HCT116 (cell line): ENCODE data around the gene ADAMTS15. TPM values are rescaled to one million over a fixed set of nuclear protein-coding genes. Genes with fewer than 3 reads are reported as not detected.

Experiments
- ATAC-seq: fragments of 200-7000 bp; cut with Tn5 transposase; 2 replicates; pipeline ENCODE4 v1.9.1; 2020; ENCODE audit warnings: mild to moderate bottlenecking, moderate library complexity
- BruUV-seq: library from RNA; stranded (reverse); fragments of 400-500 nt; replicated peaks from 2 replicates; lab custom pipeline; 2021; lab: Mats Ljungman, UMichigan
- CTCF ChIA-PET: fragments of 300-600 bp; sonication (Branson Sonifier 250); formaldehyde crosslinking; loops from one replicate; lab custom pipeline; 2021; ENCODE audit warnings: antibody characterized with exemption; lab: Charles Lee
- POLR2A ChIA-PET: fragments of 300-600, 350-600 bp; sonication (Branson Sonifier 250); formaldehyde crosslinking; loops from one replicate; lab custom pipeline; 2021; ENCODE audit warnings: antibody characterized with exemption; lab: Charles Lee
- RAD21 ChIA-PET, 2 experiments: fragments of 300-600 bp; sonication (Branson Sonifier 250); formaldehyde crosslinking; loops; one replicate each; lab custom pipeline; 2023; ENCODE audit warnings: low total read pairs in 2 of 2; ENCODE audit not compliant: uncharacterized antibody in 2 of 2, unreplicated experiment in 2 of 2, low non-redundant PET in 1 of 2; lab: Charles Lee
- DNase-seq: peaks from one replicate; pipeline ENCODE4 v3.0.0-alpha.2; 2010; ENCODE audit warnings: low read depth, low spot score
- H2AFZ ChIP-seq: fragments of 200-600 bp; shearing (Covaris generic), sonication (generic); 2 replicates; pipeline ENCODE4 v1.6.1; 2017; ENCODE audit warnings: low read depth, mixed run types, mixed read lengths, antibody characterized with exemption, low read length; ENCODE audit not compliant: poor library complexity, severe bottlenecking
- H3K27ac ChIP-seq: 2 replicates; pipeline ENCODE4 v1.5.1; 2012; ENCODE audit warnings: low read depth, low read length
- H3K27me3 ChIP-seq: fragments of 200-600 bp; sonication (generic); 2 replicates; pipeline ENCODE4 v1.6.1; 2016; ENCODE audit warnings: mixed run types, low read length, mixed read lengths; ENCODE audit not compliant: insufficient read depth
- H3K36me3 ChIP-seq, 2 experiments: fragments of 200-500 bp in 1 of 2; fragments of 200-600 bp in 1 of 2; sonication (Bioruptor generic) in 1 of 2; sonication (generic) in 1 of 2; 2 replicates each; pipeline versions ENCODE4 v1.5.1 to v1.6.1; 2014 to 2016; ENCODE audit warnings: low read length in 2 of 2, inconsistent platforms in 1 of 2, mixed read lengths in 1 of 2, mixed run types in 1 of 2; ENCODE audit not compliant: insufficient read depth in 2 of 2, control insufficient read depth in 1 of 2
- H3K4me1 ChIP-seq, 2 experiments: fragments of 200-600 bp in 1 of 2; sonication (generic) in 1 of 2; 2 replicates each; pipeline versions ENCODE4 v1.5.1 to v1.6.1; 2012 to 2017; ENCODE audit warnings: low read length in 2 of 2, inconsistent platforms in 1 of 2, mild to moderate bottlenecking in 1 of 2, mixed read lengths in 1 of 2, mixed run types in 1 of 2, moderate library complexity in 1 of 2; ENCODE audit not compliant: insufficient read depth in 2 of 2, control insufficient read depth in 1 of 2
- H3K4me2 ChIP-seq: fragments of 200-600 bp; sonication (generic); 2 replicates; pipeline ENCODE4 v1.6.1; 2017; ENCODE audit warnings: mixed run types, low read length, mixed read lengths
- H3K4me3 ChIP-seq, 2 experiments: fragments of 200-600 bp in 1 of 2; sonication (generic) in 1 of 2; replicated peaks in 1 of 2; 2 replicates each; pipeline ENCODE4 v1.5.1; 2011 to 2016; ENCODE audit warnings: low read length in 2 of 2, control low read depth in 1 of 2, low read depth in 1 of 2, mild to moderate bottlenecking in 1 of 2, mixed read lengths in 1 of 2, mixed run types in 1 of 2
- H3K79me2 ChIP-seq: fragments of 200-600 bp; sonication (generic); 2 replicates; pipeline ENCODE4 v1.6.1; 2017; ENCODE audit warnings: mild to moderate bottlenecking, mixed run types, low read length, moderate library complexity, mixed read lengths; ENCODE audit not compliant: insufficient read depth
- H3K9ac ChIP-seq: fragments of 200-600 bp; sonication (generic); 2 replicates; pipeline ENCODE4 v1.6.1; 2016; ENCODE audit warnings: low read length, mixed read lengths
- H3K9me2 ChIP-seq: fragments of 200-600 bp; sonication (generic), shearing (Covaris generic); 2 replicates; pipeline ENCODE4 v1.6.1; 2017; ENCODE audit warnings: mixed run types, mild to moderate bottlenecking, moderate library complexity; ENCODE audit not compliant: insufficient read depth
- H3K9me3 ChIP-seq, 2 experiments: fragments of 200-500 bp in 1 of 2; fragments of 200-600 bp in 1 of 2; sonication (Bioruptor generic) in 1 of 2; sonication (generic) in 1 of 2; 2 replicates each; pipeline ENCODE4 v1.6.1; 2014 to 2017; ENCODE audit warnings: low read length in 2 of 2, mixed read lengths in 2 of 2, inconsistent platforms in 1 of 2, low read depth in 1 of 2, mild to moderate bottlenecking in 1 of 2, mixed run types in 1 of 2, moderate library complexity in 1 of 2; ENCODE audit not compliant: control insufficient read depth in 1 of 2, insufficient read depth in 1 of 2
- H4K20me1 ChIP-seq: fragments of 200-600 bp; sonication (generic), shearing (Covaris generic); 2 replicates; pipeline ENCODE4 v1.6.1; 2017; ENCODE audit warnings: mixed run types, mild to moderate bottlenecking, moderate library complexity; ENCODE audit not compliant: insufficient read depth
- CTCF ChIP-seq, 3 experiments: fragments of 200-600 bp in 1 of 3; sonication (generic) in 1 of 3; IDR thresholded peaks in 2 of 3; conservative IDR thresholded peaks in 1 of 3; 2 replicates each; pipeline ENCODE4 v1.5.1; 2012 to 2017; ENCODE audit warnings: low read depth in 2 of 3, low read length in 2 of 3, antibody characterized with exemption in 1 of 3, borderline replicate concordance in 1 of 3, control low read depth in 1 of 3, mild to moderate bottlenecking in 1 of 3, mixed read lengths in 1 of 3, mixed run types in 1 of 3, moderate library complexity in 1 of 3; ENCODE audit not compliant: insufficient read depth in 1 of 3
- EZH2 ChIP-seq: fragments of 200-600 bp; sonication (generic); IDR thresholded peaks from 2 replicates; pipeline ENCODE4 v1.6.1; 2017; ENCODE audit warnings: antibody characterized with exemption, mixed run types
- EZH2phosphoT487 ChIP-seq: fragments of 200-600 bp; IDR thresholded peaks from 2 replicates; pipeline ENCODE4 v1.6.1; 2018; ENCODE audit warnings: antibody characterized with exemption, borderline replicate concordance
- POLR2AphosphoS5 ChIP-seq: IDR thresholded peaks from 2 replicates; pipeline ENCODE4 v1.6.1; 2011; ENCODE audit warnings: mild to moderate bottlenecking, low read depth, low read length, moderate library complexity
- intact Hi-C: fragments of 100-400 bp; cut with micrococcal nuclease; formaldehyde crosslinking; loops from 2 replicates; pipeline ENCODE4 v1.10.0; 2022
- total RNA-seq: library from RNA; stranded (reverse); gene quantifications from one replicate; pipeline ENCODE4 v1.2.1, GENCODE V29; 2021; ENCODE audit not compliant: unreplicated experiment
- TF ChIP-seq, protein P1 (sequence below): IDR thresholded peaks from 2 replicates; pipeline ENCODE4 v1.6.1; 2011; ENCODE audit warnings: mild to moderate bottlenecking, low read length, moderate library complexity; ENCODE audit not compliant: insufficient replicate concordance; ENCODE audit errors: extremely low read depth

The ADAMTS15 gene
- total RNA-seq, 1 experiment from 2014 or later: 0.44 TPM

DNA sequence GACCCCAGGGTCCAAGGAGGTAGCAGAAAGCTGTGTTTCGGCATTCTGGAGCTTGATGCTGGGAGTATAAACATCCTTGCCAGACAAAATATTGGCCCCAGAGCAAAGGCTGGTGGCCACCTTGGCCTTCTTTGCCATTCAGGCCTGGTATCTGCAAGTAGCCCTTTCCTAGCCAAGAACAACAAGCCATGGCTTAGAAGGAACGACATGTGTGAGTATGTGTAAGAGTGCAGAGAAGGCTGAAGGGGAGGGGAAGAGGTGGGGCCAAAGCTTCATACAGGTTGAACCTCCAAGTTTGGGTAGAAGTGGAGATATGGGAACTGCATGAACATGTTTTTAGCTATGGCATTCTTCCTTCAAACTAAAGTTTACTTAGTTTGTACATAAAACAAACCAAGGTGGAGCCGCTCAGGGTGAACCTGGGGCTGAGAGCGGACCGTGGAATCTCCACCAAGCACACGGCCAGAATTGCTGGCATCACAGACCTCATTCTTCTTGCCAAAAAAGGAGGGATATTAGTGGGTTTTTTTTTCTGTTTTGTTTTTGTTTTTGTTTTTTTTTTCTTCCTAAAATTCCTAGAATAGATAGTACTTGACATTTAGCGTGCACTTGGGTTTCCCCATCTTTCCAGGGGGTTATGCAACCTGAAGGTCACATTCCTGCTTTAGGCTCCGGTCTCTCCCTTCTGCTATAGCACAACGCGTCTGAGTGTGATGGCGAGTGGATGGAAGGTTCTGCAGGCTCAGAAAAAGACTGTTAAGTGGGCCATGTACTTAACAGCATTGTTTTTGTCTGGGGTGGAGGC, 70.9 kb downstream of the ADAMTS15 start:
- ChIA-PET CTCF (no interaction called here), RAD21 (no interaction called here), POLR2A (no interaction called here)
- peaks cover 2 to 11% of the 10 kb centered on the region in 2 experiments; a peak in 3 of 4 replicates for H3K4me1 ChIP-seq
- H3K4me3 ChIP-seq: no peak overlapping the region
- ATAC-seq (no peak), DNase-seq (no peak)
- TF ChIP-seq EZH2phosphoT487: no peak
- no peak for TF ChIP-seq POLR2AphosphoS5
- TF ChIP-seq CTCF (IDR thresholded peaks at IDR 0.05 in 2 of 3, conservative IDR thresholded peaks at IDR 0.05 in 1 of 3; ENCODE audit: borderline replicate concordance in 1 of 3, insufficient read depth in 1 of 3, low read depth in 2 of 3, low read length in 2 of 3): no peak
- TF ChIP-seq EZH2: no peak
- TF ChIP-seq, protein P1, sequence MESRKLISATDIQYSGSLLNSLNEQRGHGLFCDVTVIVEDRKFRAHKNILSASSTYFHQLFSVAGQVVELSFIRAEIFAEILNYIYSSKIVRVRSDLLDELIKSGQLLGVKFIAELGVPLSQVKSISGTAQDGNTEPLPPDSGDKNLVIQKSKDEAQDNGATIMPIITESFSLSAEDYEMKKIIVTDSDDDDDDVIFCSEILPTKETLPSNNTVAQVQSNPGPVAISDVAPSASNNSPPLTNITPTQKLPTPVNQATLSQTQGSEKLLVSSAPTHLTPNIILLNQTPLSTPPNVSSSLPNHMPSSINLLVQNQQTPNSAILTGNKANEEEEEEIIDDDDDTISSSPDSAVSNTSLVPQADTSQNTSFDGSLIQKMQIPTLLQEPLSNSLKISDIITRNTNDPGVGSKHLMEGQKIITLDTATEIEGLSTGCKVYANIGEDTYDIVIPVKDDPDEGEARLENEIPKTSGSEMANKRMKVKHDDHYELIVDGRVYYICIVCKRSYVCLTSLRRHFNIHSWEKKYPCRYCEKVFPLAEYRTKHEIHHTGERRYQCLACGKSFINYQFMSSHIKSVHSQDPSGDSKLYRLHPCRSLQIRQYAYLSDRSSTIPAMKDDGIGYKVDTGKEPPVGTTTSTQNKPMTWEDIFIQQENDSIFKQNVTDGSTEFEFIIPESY: no peak
- no peaks in the 10 kb centered on the region for H3K36me3 ChIP-seq
- H3K27ac ChIP-seq: no peak overlapping the region
- H3K27me3 ChIP-seq: no peaks in the 10 kb centered on the region
- BruUV-seq: no TSS peak
- no peaks in the 10 kb centered on the region for H4K20me1 ChIP-seq
- no peak overlapping the region for H3K4me2 ChIP-seq
- H3K9me3 ChIP-seq: no peaks in the 10 kb centered on the region
- no peaks in the 10 kb centered on the region for H3K79me2 ChIP-seq
- H3K9ac ChIP-seq: no peak overlapping the region
- no peaks in the 10 kb centered on the region for H3K9me2 ChIP-seq
- no peak overlapping the region for H2AFZ ChIP-seq
- intact Hi-C loops: no loop called here
